Measurements from ENCODE around the gene COX4I1.

DNA sequence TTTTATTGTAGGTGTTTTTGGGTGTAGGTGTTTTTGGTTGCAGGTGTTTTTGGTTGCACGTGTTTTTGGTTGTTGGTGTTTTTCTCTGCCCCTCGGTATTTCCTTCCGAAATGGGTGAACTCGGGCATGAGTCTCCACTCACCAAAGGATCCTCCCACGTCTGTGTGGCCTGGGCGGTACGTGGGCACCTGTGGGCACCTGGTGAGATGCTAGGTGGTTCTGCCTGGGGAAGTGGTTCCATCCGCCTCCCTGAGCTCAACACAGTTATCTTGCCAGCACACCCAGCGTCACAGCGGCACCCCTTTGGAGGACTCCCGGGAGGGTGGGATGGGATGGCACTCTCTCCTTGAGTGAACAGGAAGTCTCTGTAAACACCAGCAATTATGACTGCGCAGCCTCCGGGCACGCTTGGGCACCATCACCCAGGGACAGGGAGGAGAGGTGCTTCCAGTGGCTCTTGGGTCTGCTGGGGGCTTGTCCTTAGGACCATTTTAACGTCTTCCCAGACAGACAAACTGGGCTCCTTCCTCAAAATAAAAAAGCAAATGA lies 29.8 kb downstream of the COX4I1 start:
- TF ChIP-seq, protein P1, sequence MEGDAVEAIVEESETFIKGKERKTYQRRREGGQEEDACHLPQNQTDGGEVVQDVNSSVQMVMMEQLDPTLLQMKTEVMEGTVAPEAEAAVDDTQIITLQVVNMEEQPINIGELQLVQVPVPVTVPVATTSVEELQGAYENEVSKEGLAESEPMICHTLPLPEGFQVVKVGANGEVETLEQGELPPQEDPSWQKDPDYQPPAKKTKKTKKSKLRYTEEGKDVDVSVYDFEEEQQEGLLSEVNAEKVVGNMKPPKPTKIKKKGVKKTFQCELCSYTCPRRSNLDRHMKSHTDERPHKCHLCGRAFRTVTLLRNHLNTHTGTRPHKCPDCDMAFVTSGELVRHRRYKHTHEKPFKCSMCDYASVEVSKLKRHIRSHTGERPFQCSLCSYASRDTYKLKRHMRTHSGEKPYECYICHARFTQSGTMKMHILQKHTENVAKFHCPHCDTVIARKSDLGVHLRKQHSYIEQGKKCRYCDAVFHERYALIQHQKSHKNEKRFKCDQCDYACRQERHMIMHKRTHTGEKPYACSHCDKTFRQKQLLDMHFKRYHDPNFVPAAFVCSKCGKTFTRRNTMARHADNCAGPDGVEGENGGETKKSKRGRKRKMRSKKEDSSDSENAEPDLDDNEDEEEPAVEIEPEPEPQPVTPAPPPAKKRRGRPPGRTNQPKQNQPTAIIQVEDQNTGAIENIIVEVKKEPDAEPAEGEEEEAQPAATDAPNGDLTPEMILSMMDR (IDR thresholded peaks at IDR 0.05) = no peak
- TF ChIP-seq EZH2phosphoT487 (IDR thresholded peaks at IDR 0.05) = no peak
